ENCODE data around the gene NHSL2. TPM values are rescaled to one million over a fixed set of nuclear protein-coding genes. Genes with fewer than 3 reads are reported as not detected.

NHSL2 gene
- total RNA-seq, 3 donors from 2014 or later: 5.4 to 9.2 (median 5.8) TPM

DNA sequence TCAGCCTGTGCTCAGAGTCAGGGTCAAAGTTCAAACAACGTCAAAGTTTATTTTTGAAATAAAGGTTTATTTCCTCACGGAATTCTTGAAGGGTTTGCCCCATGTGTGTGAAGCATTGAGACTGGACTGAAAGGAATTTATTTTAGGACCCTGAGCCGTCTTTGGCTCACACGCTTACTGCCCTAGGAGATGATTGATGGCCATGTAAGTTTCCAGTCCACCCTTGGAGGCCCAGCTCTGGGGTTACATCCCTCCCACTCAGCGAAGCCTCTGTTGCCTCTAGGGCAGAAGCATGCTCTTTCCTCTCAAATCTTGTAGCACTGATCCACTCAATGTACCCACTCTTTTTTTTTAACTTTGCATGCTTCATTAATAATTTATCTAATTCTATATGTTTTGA lies 4.5 kb upstream of the NHSL2 start:
- TF ChIP-seq CTCF (IDR thresholded peaks at IDR 0.05) (no peak), POLR2A (IDR thresholded peaks at IDR 0.05) (no peak), POLR2AphosphoS5 (IDR thresholded peaks at IDR 0.05) (no peak)
- intact Hi-C loops (cut with DNase I; ENCODE audit: low total_unique reads): no loop called here
- no peak overlapping the region for H3K4me3 ChIP-seq
- no peak for DNase-seq (ENCODE audit: low spot score in 2 of 2)
- peaks cover 0 to 57% of the 10 kb centered on the region in 2 donors for H3K27me3 ChIP-seq
- H3K9me3 ChIP-seq: peaks cover 0 to 2% of the 10 kb centered on the region in 2 donors
- H3K27ac ChIP-seq: no peak overlapping the region
- H3K4me1 ChIP-seq: no peaks in the 10 kb centered on the region
- no peaks in the 10 kb centered on the region for H3K36me3 ChIP-seq

DNA sequence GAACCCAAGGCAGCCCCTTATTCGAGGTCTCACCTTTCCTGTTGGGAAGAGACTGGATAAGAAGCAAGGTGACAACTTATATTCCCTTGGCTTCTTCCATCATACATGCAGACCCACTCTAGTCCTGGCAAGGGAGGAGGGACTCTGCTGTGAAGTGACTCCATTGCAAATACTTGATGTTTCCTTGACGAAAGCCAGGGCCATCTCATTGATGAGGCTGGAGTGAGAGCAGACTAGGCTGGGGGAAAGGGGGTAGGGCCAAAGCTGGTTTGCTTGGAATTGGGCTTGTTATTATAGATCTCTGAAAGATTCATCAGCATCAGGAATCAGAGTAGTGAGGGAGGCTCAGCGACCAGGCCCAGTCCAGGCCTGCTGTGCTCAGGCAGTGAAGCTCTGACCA lies 2.3 kb upstream of the NHSL2 start:
- TF ChIP-seq CTCF (IDR thresholded peaks at IDR 0.05) (no peak), POLR2AphosphoS5 (IDR thresholded peaks at IDR 0.05) (no peak), POLR2A (IDR thresholded peaks at IDR 0.05) (no peak)
- Histone ChIP-seq H3K27me3 (peaks cover 0 to 79% of the 10 kb centered on the region in 2 donors), H3K4me1 (no peaks in the 10 kb centered on the region), H3K36me3 (no peaks in the 10 kb centered on the region), H3K27ac (no peak overlapping the region), H3K4me3 (no peak overlapping the region), H3K9me3 (peaks cover 0 to 2% of the 10 kb centered on the region in 2 donors)
- DNase-seq (ENCODE audit: low spot score in 2 of 2): no peak
- intact Hi-C loops (cut with DNase I; ENCODE audit: low total_unique reads): no loop called here

- DNase-seq (ENCODE audit: low spot score in 2 of 2): no peak
- Histone ChIP-seq H3K27me3 (peaks cover 0 to 87% of the 10 kb centered on the region in 2 donors), H3K4me3 (peak overlapping the region in 2 of 3 donors; percentile 46 to 50), H3K27ac (no peak overlapping the region), H3K36me3 (no peaks in the 10 kb centered on the region), H3K4me1 (no peaks in the 10 kb centered on the region), H3K9me3 (peaks cover 0 to 2% of the 10 kb centered on the region in 2 donors)
- intact Hi-C loops (cut with DNase I; ENCODE audit: low total_unique reads): no loop called here
- TF ChIP-seq CTCF (IDR thresholded peaks at IDR 0.05) (no peak), POLR2A (IDR thresholded peaks at IDR 0.05) (no peak), POLR2AphosphoS5 (IDR thresholded peaks at IDR 0.05) (no peak)
Measured at GRCh38 chrX:71909956-71910355, 689 bp upstream of the NHSL2 start.

- TF ChIP-seq CTCF (IDR thresholded peaks at IDR 0.05) (no peak), POLR2A (IDR thresholded peaks at IDR 0.05) (no peak), POLR2AphosphoS5 (IDR thresholded peaks at IDR 0.05) (no peak)
- Histone ChIP-seq H3K36me3 (no peaks in the 10 kb centered on the region), H3K27ac (no peak overlapping the region), H3K27me3 (peaks cover 0 to 86% of the 10 kb centered on the region in 2 donors), H3K4me1 (no peaks in the 10 kb centered on the region), H3K9me3 (no peaks in the 10 kb centered on the region), H3K4me3 (peak overlapping the region; percentile 46 to 61 (median 50))
- no peak for DNase-seq (ENCODE audit: low spot score in 2 of 2)
- intact Hi-C loops (cut with DNase I; ENCODE audit: low total_unique reads): no loop called here
Measured at GRCh38 chrX:71910986-71911730, 513 bp downstream of the NHSL2 start.

DNA sequence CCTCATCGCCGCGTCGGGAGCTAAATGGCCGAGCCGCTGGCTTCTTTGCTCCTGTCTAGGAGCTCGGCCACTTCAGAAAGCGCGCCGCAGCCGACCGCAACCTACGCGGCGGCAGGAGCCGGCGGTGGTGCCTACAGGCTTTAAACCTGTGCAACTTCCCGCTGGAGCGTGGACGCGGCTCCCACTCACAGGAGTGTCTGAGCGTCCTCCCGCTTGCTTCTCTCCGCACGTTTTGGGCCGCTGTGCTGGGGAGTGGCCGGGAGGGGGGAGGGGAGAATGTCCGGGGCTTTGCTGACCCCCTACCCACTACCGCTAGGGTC lies 1.0 kb downstream of the NHSL2 start:
- Histone ChIP-seq H3K36me3 (no peaks in the 10 kb centered on the region), H3K4me1 (no peaks in the 10 kb centered on the region), H3K9me3 (no peaks in the 10 kb centered on the region), H3K4me3 (peak overlapping the region; percentile 46 to 61 (median 50)), H3K27me3 (peaks cover 0 to 81% of the 10 kb centered on the region in 2 donors), H3K27ac (no peak overlapping the region)
- no peak for DNase-seq (ENCODE audit: low spot score in 2 of 2)
- intact Hi-C loops (cut with DNase I; ENCODE audit: low total_unique reads): no loop called here
- no peak for TF ChIP-seq POLR2AphosphoS5 (IDR thresholded peaks at IDR 0.05)
- no peak for TF ChIP-seq CTCF (IDR thresholded peaks at IDR 0.05)
- no peak for TF ChIP-seq POLR2A (IDR thresholded peaks at IDR 0.05)
